K562 (cell line): ENCODE measurements around the gene SH3TC1. TPM values are rescaled to one million over a fixed set of nuclear protein-coding genes. Genes with fewer than 3 reads are reported as not detected.

ENCODE experiments used
- ARID1B ChIP-seq: fragments of 450-650 bp; IDR thresholded peaks from 2 replicates; pipeline ENCODE4 v1.6.1; 2016; ENCODE audit warnings: antibody characterized with exemption, mild to moderate bottlenecking, inconsistent platforms
- KAT8 ChIP-seq: fragments of 450-650 bp; IDR thresholded peaks from 2 replicates; pipeline ENCODE4 v1.6.1; 2016; ENCODE audit warnings: low read depth, mild to moderate bottlenecking
- NCOA4 ChIP-seq: fragments of 450-650 bp; IDR thresholded peaks from 2 replicates; pipeline ENCODE4 v1.6.1; 2018; ENCODE audit warnings: mild to moderate bottlenecking; ENCODE audit not compliant: partially characterized antibody
- OTX1 ChIP-seq: fragments of 450-650 bp; formaldehyde crosslinking; IDR thresholded peaks from 2 replicates; pipeline ENCODE4 v1.4.0; 2022; ENCODE audit warnings: mild to moderate bottlenecking
- PHTF2 ChIP-seq: fragments of 250-450 bp; sonication (Bioruptor Pico); IDR thresholded peaks from 2 replicates; pipeline ENCODE4 v1.5.0; 2021; ENCODE audit warnings: mild to moderate bottlenecking
- POLR3A ChIP-seq: IDR thresholded peaks from 2 replicates; pipeline ENCODE4 v1.6.1; 2011; ENCODE audit warnings: borderline replicate concordance, mild to moderate bottlenecking, moderate library complexity; ENCODE audit not compliant: insufficient read length, insufficient read depth; ENCODE audit errors: extremely low read depth
- RBM14 ChIP-seq: fragments of 200-400 bp; formaldehyde crosslinking; IDR thresholded peaks from 2 replicates; pipeline ENCODE4 v1.6.1; 2018; ENCODE audit warnings: low read depth, mild to moderate bottlenecking, low read length, moderate library complexity, borderline replicate concordance; ENCODE audit not compliant: insufficient read depth
- RBM25 ChIP-seq: fragments of 200-400 bp; formaldehyde crosslinking; IDR thresholded peaks from 2 replicates; pipeline ENCODE4 v1.6.1; 2018; ENCODE audit warnings: low read length, low read depth, moderate library complexity; ENCODE audit not compliant: severe bottlenecking
- RBM39 ChIP-seq: fragments of 200-400 bp; formaldehyde crosslinking; optimal IDR thresholded peaks from 2 replicates; pipeline ENCODE3; 2018; ENCODE audit warnings: low read depth, low read length
- SMARCA5 ChIP-seq: fragments of 450-650 bp; IDR thresholded peaks from 2 replicates; pipeline ENCODE4 v1.6.1; 2016
- SNRNP70 ChIP-seq: fragments of 200-400 bp; formaldehyde crosslinking; optimal IDR thresholded peaks from 2 replicates; pipeline ENCODE3; 2017; ENCODE audit warnings: low read depth, low read length
- TEAD2 ChIP-seq: fragments of 450-650 bp; IDR thresholded peaks from 2 replicates; pipeline ENCODE4 v1.6.1; 2016; ENCODE audit warnings: missing genetic modification characterization, control low read depth, missing compliant biosample characterization
- XRCC4 ChIP-seq: IDR thresholded peaks from one replicate; pipeline ENCODE4 v1.6.1; 2011; ENCODE audit not compliant: insufficient read depth, insufficient read length; ENCODE audit errors: extremely low read depth
- XRCC5 ChIP-seq: fragments of 200-400 bp; formaldehyde crosslinking; IDR thresholded peaks from 2 replicates; pipeline ENCODE4 v1.6.1; 2017; ENCODE audit warnings: low read depth, mild to moderate bottlenecking, low read length
- YBX1 ChIP-seq: fragments of 450-650 bp; IDR thresholded peaks from 2 replicates; pipeline ENCODE4 v1.7.1; 2016; ENCODE audit warnings: mild to moderate bottlenecking
- ZNF24 ChIP-seq: fragments of 450-650 bp; IDR thresholded peaks from 2 replicates; pipeline ENCODE4 v1.6.1; 2016
- polyA plus RNA-seq, 8 experiments: library from polyadenylated mRNA; depleted of rRNA in 4 of 8; stranded (reverse) in 5 of 8; unstranded in 3 of 8; fragments of >200 nt; fragmentation: Nextera tagmentation in 2 of 8; fragmentation: Illumina TruSeq in 1 of 8; extraction: Ambion mirVana in 2 of 8; extraction: Trizol in 1 of 8; gene quantifications; 2 replicates each; pipeline versions ENCODE4 v1.2.1 to v1.2.3, GENCODE V29; 2011 to 2014; ENCODE audit warnings: inconsistent platforms in 1 of 8, missing spikeins in 1 of 8
- total RNA-seq, 7 experiments: library from RNA; depleted of rRNA in 6 of 7; stranded (reverse); fragments of >200 nt in 6 of 7; fragmentation: Illumina TruSeq in 2 of 7; extraction: Trizol in 2 of 7; gene quantifications; 2 replicates each; pipeline versions ENCODE4 v1.2.1 to v1.2.3, GENCODE V29; 2011 to 2021; ENCODE audit warnings: low replicate concordance in 1 of 7
- TF ChIP-seq, protein P1 (sequence below): sonication (generic); formaldehyde crosslinking; IDR thresholded peaks from 2 replicates; pipeline ENCODE4 v1.8.1; 2023; ENCODE audit warnings: mild to moderate bottlenecking, missing genetic modification reagents
- TF ChIP-seq, protein P2 (sequence below): fragments of 250-450 bp; sonication (Bioruptor Pico); IDR thresholded peaks from 2 replicates; pipeline ENCODE4 v1.5.0; 2021
- TF ChIP-seq, protein P3 (sequence below), 2 experiments: fragments of 450-650 bp; IDR thresholded peaks; 2 replicates each; pipeline ENCODE4 v1.6.1; 2018; ENCODE audit warnings: mild to moderate bottlenecking in 2 of 2, low read depth in 1 of 2; ENCODE audit not compliant: partially characterized antibody in 2 of 2
- TF ChIP-seq, protein P4 (sequence below): fragments of 450-650 bp; IDR thresholded peaks from 2 replicates; pipeline ENCODE4 v1.6.1; 2014; ENCODE audit warnings: low read depth, mild to moderate bottlenecking, moderate library complexity, borderline replicate concordance

SH3TC1 gene
- total and polyA plus RNA-seq, 9 of the 15 experiments (the other 6 are each of a cell fraction or from before 2014, with no cell fraction given): 0.04 to 2.1 (median 0.48) TPM; not detected in 1

DNA sequence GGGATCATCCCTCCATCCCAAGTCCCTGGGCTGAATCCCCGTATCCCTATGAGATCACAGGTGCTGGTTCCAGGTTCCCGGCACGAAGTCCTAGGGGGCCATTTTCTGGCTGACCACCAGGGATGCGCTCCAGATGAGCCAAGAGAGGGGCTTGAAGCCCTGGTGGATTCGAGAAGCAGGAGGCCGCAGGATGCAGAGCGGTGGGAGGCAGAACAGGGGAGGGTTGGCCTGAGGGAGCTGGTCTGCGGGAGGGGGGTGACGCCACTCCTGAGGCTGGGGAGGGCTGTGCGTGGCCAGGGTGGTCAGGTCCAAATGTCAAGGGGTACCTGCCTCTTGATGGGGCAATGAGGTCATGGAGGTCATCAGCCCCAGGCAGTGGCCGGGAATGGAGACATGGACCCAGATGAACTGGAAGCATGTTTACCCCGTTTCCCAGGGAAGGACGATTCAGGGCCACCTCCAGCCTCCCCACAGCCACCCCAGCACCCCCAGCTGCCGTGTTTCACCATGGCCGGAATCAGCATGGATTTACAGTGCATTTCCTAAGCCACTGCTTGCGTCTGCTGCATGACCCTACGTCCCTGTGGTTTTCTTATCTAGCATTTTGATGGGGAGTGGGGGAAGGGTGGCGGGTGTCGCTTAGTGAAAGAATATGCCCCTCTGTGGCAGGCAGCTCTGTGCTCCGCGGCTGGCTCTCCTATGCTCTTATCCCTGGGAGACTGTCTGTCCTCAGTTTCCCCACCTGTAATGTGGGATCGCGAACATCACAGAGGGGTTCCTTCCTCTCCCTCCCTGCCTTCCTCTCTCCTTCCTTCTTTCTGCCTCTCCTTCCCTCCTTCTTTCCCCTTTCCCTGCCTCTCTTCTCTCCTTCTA, 53.4 kb downstream of the SH3TC1 start (continued):
- TF ChIP-seq, protein P1, sequence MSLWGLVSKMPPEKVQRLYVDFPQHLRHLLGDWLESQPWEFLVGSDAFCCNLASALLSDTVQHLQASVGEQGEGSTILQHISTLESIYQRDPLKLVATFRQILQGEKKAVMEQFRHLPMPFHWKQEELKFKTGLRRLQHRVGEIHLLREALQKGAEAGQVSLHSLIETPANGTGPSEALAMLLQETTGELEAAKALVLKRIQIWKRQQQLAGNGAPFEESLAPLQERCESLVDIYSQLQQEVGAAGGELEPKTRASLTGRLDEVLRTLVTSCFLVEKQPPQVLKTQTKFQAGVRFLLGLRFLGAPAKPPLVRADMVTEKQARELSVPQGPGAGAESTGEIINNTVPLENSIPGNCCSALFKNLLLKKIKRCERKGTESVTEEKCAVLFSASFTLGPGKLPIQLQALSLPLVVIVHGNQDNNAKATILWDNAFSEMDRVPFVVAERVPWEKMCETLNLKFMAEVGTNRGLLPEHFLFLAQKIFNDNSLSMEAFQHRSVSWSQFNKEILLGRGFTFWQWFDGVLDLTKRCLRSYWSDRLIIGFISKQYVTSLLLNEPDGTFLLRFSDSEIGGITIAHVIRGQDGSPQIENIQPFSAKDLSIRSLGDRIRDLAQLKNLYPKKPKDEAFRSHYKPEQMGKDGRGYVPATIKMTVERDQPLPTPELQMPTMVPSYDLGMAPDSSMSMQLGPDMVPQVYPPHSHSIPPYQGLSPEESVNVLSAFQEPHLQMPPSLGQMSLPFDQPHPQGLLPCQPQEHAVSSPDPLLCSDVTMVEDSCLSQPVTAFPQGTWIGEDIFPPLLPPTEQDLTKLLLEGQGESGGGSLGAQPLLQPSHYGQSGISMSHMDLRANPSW (CRISPR knock-in tag): no peak
- TF ChIP-seq SMARCA5: no peak
- no peak for TF ChIP-seq XRCC4
- TF ChIP-seq TEAD2 (tag): no peak
- TF ChIP-seq RBM25: no peak
- no peak for TF ChIP-seq ZNF24
- no peak for TF ChIP-seq POLR3A
- TF ChIP-seq XRCC5: no peak
- peak; percentile 76; the same call in 1 of the 2 replicates for TF ChIP-seq OTX1
- no peak for TF ChIP-seq RBM14
- no peak for TF ChIP-seq SNRNP70
- TF ChIP-seq, protein P2, sequence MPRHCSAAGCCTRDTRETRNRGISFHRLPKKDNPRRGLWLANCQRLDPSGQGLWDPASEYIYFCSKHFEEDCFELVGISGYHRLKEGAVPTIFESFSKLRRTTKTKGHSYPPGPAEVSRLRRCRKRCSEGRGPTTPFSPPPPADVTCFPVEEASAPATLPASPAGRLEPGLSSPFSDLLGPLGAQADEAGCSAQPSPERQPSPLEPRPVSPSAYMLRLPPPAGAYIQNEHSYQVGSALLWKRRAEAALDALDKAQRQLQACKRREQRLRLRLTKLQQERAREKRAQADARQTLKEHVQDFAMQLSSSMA (CRISPR knock-in tag): no peak
- TF ChIP-seq, protein P3, sequence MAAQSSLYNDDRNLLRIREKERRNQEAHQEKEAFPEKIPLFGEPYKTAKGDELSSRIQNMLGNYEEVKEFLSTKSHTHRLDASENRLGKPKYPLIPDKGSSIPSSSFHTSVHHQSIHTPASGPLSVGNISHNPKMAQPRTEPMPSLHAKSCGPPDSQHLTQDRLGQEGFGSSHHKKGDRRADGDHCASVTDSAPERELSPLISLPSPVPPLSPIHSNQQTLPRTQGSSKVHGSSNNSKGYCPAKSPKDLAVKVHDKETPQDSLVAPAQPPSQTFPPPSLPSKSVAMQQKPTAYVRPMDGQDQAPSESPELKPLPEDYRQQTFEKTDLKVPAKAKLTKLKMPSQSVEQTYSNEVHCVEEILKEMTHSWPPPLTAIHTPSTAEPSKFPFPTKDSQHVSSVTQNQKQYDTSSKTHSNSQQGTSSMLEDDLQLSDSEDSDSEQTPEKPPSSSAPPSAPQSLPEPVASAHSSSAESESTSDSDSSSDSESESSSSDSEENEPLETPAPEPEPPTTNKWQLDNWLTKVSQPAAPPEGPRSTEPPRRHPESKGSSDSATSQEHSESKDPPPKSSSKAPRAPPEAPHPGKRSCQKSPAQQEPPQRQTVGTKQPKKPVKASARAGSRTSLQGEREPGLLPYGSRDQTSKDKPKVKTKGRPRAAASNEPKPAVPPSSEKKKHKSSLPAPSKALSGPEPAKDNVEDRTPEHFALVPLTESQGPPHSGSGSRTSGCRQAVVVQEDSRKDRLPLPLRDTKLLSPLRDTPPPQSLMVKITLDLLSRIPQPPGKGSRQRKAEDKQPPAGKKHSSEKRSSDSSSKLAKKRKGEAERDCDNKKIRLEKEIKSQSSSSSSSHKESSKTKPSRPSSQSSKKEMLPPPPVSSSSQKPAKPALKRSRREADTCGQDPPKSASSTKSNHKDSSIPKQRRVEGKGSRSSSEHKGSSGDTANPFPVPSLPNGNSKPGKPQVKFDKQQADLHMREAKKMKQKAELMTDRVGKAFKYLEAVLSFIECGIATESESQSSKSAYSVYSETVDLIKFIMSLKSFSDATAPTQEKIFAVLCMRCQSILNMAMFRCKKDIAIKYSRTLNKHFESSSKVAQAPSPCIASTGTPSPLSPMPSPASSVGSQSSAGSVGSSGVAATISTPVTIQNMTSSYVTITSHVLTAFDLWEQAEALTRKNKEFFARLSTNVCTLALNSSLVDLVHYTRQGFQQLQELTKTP (IDR thresholded peaks at IDR 0.05; ENCODE audit: low read depth in 1 of 2, partially characterized antibody in 2 of 2): peak in 1 of 2 experiments; percentile 80
- TF ChIP-seq KAT8: no peak
- no peak for TF ChIP-seq RBM39
- TF ChIP-seq, protein P4, sequence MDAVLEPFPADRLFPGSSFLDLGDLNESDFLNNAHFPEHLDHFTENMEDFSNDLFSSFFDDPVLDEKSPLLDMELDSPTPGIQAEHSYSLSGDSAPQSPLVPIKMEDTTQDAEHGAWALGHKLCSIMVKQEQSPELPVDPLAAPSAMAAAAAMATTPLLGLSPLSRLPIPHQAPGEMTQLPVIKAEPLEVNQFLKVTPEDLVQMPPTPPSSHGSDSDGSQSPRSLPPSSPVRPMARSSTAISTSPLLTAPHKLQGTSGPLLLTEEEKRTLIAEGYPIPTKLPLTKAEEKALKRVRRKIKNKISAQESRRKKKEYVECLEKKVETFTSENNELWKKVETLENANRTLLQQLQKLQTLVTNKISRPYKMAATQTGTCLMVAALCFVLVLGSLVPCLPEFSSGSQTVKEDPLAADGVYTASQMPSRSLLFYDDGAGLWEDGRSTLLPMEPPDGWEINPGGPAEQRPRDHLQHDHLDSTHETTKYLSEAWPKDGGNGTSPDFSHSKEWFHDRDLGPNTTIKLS: no peak
- TF ChIP-seq ARID1B: peak; percentile 89
- TF ChIP-seq YBX1: no peak
- no peak for TF ChIP-seq PHTF2 (CRISPR knock-in tag)
- TF ChIP-seq NCOA4: no peak
